D341Med (cell line): ENCODE data around the gene VWA5B1.

Experiments used
- DNase-seq: peaks from one replicate; pipeline ENCODE4 v3.0.0; 2012; ENCODE audit warnings: low spot score

VWA5B1 gene

DNA sequence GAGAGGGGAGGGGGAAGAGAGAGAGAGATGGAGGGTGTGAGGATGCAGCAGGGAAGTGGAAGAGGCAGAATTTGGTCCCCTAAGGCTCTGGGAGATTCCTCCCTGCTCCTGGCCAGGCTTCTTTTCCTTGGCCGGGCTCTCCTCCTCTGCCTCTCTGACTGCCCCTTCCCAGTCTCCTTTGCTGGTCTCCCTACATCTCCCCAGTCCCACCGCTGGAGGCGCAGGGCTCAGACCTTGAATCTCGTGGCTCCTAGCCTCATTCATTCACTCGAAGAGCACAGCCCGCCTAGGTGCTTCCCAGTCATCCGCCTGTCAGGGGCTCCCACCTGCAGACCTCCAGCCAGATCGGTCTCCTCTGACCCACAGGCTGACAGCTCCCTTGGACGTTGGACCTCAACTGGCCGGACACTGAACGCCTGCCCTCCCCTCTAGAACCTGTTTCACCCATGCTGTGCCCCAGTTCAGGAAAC, 76.5 kb downstream of the VWA5B1 start:
- peak; percentile 40 for DNase-seq

- no peak for DNase-seq
Observed at GRCh38 chr1:20367626-20368025, 77.0 kb downstream of the VWA5B1 start.

GRCh38 chr1:20368866-20369470, 78.3 kb downstream of the VWA5B1 start:
- peak; percentile 63 for DNase-seq

GRCh38 chr1:20370698-20371097, 80.0 kb downstream of the VWA5B1 start:
- DNase-seq = no peak

- DNase-seq = no peak
Observed at GRCh38 chr1:20371411-20371810, 80.7 kb downstream of the VWA5B1 start.

- DNase-seq = no peak
Observed at GRCh38 chr1:20371883-20372282, 81.2 kb downstream of the VWA5B1 start.

GRCh38 chr1:20372676-20373075, 82.0 kb downstream of the VWA5B1 start:
- DNase-seq = no peak

DNA sequence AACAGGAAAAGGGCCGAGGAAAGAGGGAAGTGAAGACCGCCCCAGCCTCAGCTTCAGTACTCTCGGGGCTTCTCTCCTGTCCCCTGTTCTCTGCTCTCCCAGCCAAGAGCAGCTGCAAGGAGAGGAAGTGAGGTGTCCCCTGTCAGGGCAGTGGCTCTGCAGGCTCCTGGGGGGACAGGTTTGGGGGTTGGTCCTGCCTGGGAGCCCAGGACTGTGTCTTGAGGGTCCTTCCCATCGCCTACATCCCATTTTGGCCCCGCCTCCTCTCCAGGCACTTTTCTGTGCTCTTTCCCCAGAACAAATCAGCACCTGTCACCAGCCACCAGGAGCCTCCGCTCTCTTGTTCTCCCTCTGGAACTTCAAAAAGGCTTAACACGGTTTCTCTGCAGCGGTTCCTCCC, 82.6 kb downstream of the VWA5B1 start:
- no peak for DNase-seq

DNA sequence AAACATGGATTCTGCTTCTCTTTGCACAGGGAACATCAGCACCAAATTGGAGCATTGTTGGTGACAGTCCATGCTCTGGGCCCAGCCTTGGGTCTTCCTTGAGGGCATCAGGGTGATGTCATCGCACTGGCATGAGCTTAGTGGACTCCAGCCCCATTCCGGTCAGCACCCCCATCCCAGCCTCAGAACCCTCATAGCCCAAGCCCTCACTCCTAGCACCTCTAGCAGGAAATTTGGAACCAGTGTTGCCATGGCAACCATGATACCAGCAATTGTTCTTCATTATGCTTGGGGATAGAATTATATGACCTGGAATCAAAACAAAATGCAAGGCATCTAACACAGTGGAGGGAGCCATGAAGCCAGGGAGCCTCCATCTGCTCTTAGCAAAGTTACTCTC, 83.1 kb downstream of the VWA5B1 start:
- no peak for DNase-seq

- no peak for DNase-seq
Observed at GRCh38 chr1:20375563-20375962, 84.9 kb downstream of the VWA5B1 start.

GRCh38 chr1:20376171-20376570, 85.5 kb downstream of the VWA5B1 start:
- DNase-seq = no peak

- peak; percentile 81 for DNase-seq
Observed at GRCh38 chr1:20376880-20377494, 86.3 kb downstream of the VWA5B1 start.

DNA sequence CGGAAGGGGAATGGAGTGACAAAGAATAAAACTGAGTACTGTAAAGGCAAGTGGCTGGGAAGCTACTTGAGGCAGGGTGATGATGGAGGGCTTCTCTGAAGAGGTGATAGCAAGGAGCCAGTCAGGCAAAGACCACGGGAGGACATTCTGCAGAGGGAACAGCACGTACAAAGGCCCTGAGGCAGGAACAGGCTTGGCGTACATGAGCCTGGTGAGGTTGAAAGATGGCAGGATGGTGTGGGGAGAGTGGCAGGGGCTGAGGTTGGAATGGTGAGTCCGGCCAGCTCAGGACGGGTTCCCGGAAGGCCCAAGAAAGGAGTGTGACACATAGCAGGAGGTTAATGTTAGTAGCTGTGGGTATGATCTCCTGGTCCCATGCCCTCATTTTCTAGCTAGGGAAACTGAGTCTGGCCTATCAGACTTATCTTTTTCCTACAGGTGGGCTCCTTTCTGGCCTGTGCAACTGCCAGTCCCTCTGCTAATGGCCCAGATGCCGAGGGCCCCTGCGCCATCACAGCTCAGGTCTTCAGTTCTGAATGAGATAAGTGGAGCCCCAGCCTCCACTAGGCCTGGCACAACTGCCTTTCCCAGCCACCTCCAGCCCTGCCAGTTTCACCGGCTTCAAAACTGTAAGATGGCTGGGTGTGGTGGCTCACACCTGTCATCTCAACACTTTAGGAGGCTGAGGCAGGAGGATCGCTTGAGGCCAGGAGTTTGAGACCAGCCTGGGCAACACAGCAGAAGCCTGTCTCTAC, 87.0 kb downstream of the VWA5B1 start:
- DNase-seq = no peak

GRCh38 chr1:20379075-20379474, 88.4 kb downstream of the VWA5B1 start:
- DNase-seq = no peak

GRCh38 chr1:20380175-20380574, 89.5 kb downstream of the VWA5B1 start:
- DNase-seq = no peak

- DNase-seq = no peak
Observed at GRCh38 chr1:20380616-20381035, 90.0 kb downstream of the VWA5B1 start.

- DNase-seq = no peak
Observed at GRCh38 chr1:20381045-20381641, 90.5 kb downstream of the VWA5B1 start.

DNA sequence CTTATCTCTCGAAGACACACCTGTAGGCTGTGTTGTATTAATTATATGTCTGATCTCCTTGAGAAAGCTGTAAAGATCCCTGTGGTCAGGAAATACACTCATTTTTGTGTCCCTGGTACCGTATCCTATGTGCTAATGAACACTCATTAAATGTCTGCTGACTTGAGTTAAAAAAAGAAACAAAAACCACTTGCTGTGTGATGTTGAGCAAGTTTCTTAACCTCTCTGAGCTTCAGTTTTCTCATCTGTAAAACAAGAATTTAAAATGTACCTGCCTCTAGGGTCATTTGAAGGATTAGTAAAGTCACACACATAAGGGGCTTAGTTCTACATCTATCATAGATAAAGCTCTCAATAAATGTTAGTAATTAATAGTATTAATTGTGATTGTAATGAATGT, 91.3 kb downstream of the VWA5B1 start:
- DNase-seq = no peak

DNA sequence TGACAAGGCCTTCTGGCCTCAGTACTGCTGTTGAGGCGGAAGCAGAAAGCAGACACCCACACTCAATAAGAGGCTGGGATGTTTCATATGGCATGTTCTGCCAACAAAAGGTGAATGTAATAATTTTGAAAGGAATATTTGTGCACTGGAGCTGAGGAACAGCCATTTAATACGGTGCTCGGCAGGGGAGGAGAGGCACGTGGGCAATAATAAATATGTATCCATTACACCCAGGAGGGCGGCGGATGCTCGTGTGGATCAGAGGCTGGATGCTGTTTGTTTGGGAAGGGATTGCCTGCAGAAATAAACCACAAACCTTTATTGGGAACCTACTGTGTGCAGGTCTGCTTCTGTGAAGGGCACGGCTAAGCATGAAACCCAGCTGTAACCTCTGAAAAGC, 92.0 kb downstream of the VWA5B1 start:
- no peak for DNase-seq

DNA sequence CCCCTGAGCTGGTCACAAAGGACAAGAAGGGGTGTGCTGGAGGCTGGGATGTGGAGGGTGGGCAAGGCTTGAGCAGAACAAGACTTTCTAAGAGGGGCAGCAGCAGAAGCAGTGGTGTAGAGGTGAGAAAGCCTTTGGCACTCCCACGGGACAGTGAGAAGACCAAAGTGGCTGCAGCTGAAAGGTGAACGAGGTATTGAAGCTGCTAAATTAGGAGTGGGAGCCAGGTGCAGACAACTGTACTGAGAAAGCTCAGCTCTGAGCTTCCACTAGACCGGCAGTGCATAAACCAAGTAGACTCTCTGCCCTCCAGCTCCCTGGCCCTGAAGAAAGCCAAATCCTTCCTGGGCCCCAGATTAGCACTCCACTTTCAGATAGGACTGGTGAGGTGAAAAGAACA, 93.0 kb downstream of the VWA5B1 start:
- no peak for DNase-seq

GRCh38 chr1:20385630-20386029, 95.0 kb downstream of the VWA5B1 start:
- DNase-seq = no peak

DNA sequence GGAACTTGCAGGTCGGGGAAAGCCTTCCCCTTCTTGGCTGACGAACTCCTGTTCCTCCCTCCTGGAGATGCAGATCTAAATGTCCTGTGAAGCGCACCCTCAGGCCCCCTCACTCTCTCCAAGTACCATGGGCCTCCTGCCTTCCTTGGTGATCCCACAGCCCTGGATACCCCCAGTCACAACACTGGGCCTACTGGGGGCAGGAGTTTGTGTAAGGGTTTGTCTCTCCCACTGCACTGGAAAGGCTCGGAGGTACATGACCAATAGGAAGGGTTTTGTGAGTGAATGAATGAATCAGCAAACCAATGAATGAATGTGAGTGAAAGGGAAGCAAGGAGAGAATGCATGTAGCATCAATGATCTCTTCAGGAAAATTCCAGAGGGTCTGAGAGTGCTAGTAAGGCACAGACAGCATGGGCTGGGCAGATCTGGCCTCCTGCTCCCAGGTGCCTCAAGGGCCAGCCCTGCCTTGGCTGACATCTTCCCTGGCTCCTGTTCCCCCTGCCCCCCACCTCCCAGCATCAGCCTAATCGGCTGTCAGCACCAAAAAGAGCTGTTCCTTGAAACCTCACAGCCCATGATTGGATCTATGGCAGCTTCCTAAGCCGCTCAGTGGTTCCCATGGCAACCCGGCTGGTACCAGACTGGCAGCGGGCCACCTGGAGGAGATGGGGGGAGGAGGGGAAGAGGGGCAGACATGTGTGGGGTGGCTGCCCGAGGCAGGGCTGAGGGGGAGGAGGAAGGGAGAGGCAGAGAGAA, 95.8 kb downstream of the VWA5B1 start:
- DNase-seq = peak; percentile 66
